CD14-positive monocyte (primary cell): ENCODE measurements around the gene PIEZO2. TPM values are rescaled to one million over a fixed set of nuclear protein-coding genes. Genes with fewer than 3 reads are reported as not detected.

ENCODE experiments used
- DNase-seq, 3 donors: peaks; one replicate each; pipeline ENCODE4 v3.0.0-alpha.2; 2011 to 2022
- H2AFZ ChIP-seq: 2 replicates; pipeline ENCODE4 v1.6.0; 2012; ENCODE audit warnings: mild to moderate bottlenecking, low read depth, low read length, inconsistent platforms; ENCODE audit not compliant: insufficient read depth, poor library complexity, severe bottlenecking
- H3K27ac ChIP-seq, 2 donors: 1 replicate in 1 of 2; 2 replicates in 1 of 2; pipeline ENCODE4 v1.5.1; 2012 to 2013; ENCODE audit warnings: low read length in 2 of 2, control low read depth in 1 of 2, inconsistent platforms in 1 of 2, low read depth in 1 of 2, mild to moderate bottlenecking in 1 of 2
- H3K27me3 ChIP-seq, 2 donors: one replicate each; pipeline versions ENCODE4 v1.6.0 to v1.6.1; 2011 to 2013; ENCODE audit warnings: low read length in 2 of 2; ENCODE audit not compliant: control insufficient read depth in 2 of 2, insufficient read depth in 2 of 2
- H3K36me3 ChIP-seq, 2 donors: replicated peaks in 1 of 2; 1 replicate in 1 of 2; 2 replicates in 1 of 2; pipeline versions ENCODE4 v1.5.1 to v1.6.1; 2012 to 2013; ENCODE audit warnings: low read length in 2 of 2, control low read depth in 1 of 2, inconsistent platforms in 1 of 2, mild to moderate bottlenecking in 1 of 2; ENCODE audit not compliant: insufficient read depth in 2 of 2, control insufficient read depth in 1 of 2
- H3K4me1 ChIP-seq, 2 donors: 1 replicate in 1 of 2; 2 replicates in 1 of 2; pipeline versions ENCODE4 v1.5.1 to v1.6.1; 2012 to 2013; ENCODE audit warnings: low read length in 2 of 2, control low read depth in 1 of 2, inconsistent platforms in 1 of 2, mild to moderate bottlenecking in 1 of 2, moderate library complexity in 1 of 2; ENCODE audit not compliant: insufficient read depth in 2 of 2, control insufficient read depth in 1 of 2
- H3K4me2 ChIP-seq: replicated peaks from 2 replicates; pipeline ENCODE3; 2012; ENCODE audit warnings: low read length, moderate library complexity, mild to moderate bottlenecking; ENCODE audit not compliant: poor library complexity, severe bottlenecking; ENCODE audit errors: extremely low read depth
- H3K4me3 ChIP-seq, 3 experiments: fragments of 200-600 bp in 1 of 3; sonication (generic) in 1 of 3; replicated peaks in 1 of 3; 1 replicate in 2 of 3; 2 replicates in 1 of 3; pipeline ENCODE4 v1.5.1; 2011 to 2013; ENCODE audit warnings: low read length in 3 of 3, mild to moderate bottlenecking in 3 of 3, control low read depth in 2 of 3, low read depth in 2 of 3, inconsistent platforms in 1 of 3, moderate library complexity in 1 of 3
- H3K79me2 ChIP-seq: 2 replicates; pipeline ENCODE4 v1.6.0; 2012; ENCODE audit warnings: mild to moderate bottlenecking, control low read depth, inconsistent platforms, low read length, moderate library complexity; ENCODE audit not compliant: insufficient read depth
- H3K9ac ChIP-seq: 2 replicates; pipeline ENCODE4 v1.6.0; 2017; ENCODE audit warnings: low read length, mild to moderate bottlenecking; ENCODE audit not compliant: insufficient read depth, poor library complexity, severe bottlenecking
- H3K9me3 ChIP-seq, 2 donors: replicated peaks in 1 of 2; 1 replicate in 1 of 2; 2 replicates in 1 of 2; pipeline versions ENCODE4 v1.5.1 to v1.6.1; 2012 to 2013; ENCODE audit warnings: low read length in 2 of 2, control low read depth in 1 of 2; ENCODE audit not compliant: control insufficient read depth in 1 of 2, insufficient read depth in 1 of 2
- H4K20me1 ChIP-seq: 2 replicates; pipeline ENCODE4 v1.6.0; 2012; ENCODE audit warnings: mild to moderate bottlenecking, low read length, control low read depth, moderate library complexity; ENCODE audit not compliant: insufficient read depth
- H3K27ac Mint-ChIP-seq, 7 donors: one replicate each; pipeline ENCODE4 v1.8.0; 2020; ENCODE audit warnings: mild to moderate bottlenecking in 7 of 7, mixed read lengths in 7 of 7, moderate library complexity in 6 of 7, inconsistent platforms in 2 of 7
- H3K27me3 Mint-ChIP-seq, 3 donors: one replicate each; pipeline ENCODE4 v1.8.0; 2021 to 2022; ENCODE audit warnings: low read depth in 3 of 3, mild to moderate bottlenecking in 3 of 3, mixed read lengths in 3 of 3, moderate library complexity in 3 of 3, inconsistent platforms in 1 of 3
- H3K36me3 Mint-ChIP-seq, 2 donors: one replicate each; pipeline ENCODE4 v1.8.0; 2020; ENCODE audit warnings: mixed read lengths in 2 of 2, inconsistent platforms in 1 of 2, mild to moderate bottlenecking in 1 of 2
- H3K4me1 Mint-ChIP-seq: one replicate; pipeline ENCODE4 v1.8.0; 2020; ENCODE audit warnings: mild to moderate bottlenecking, mixed read lengths
- H3K4me3 Mint-ChIP-seq, 2 donors: one replicate each; pipeline ENCODE4 v1.8.0; 2020; ENCODE audit warnings: mild to moderate bottlenecking in 2 of 2, mixed read lengths in 2 of 2, moderate library complexity in 1 of 2
- H3K9me3 Mint-ChIP-seq, 7 donors: one replicate each; pipeline ENCODE4 v1.8.0; 2020 to 2022; ENCODE audit warnings: mixed read lengths in 7 of 7, mild to moderate bottlenecking in 6 of 7, moderate library complexity in 6 of 7, inconsistent platforms in 2 of 7
- WGBS: methylation state at CpG from one replicate; pipeline ENCODE4 v1.1.5; 2013; ENCODE audit warnings: missing lambda C conversion rate; ENCODE audit not compliant: insufficient coverage; 5-methylcytosine and 5-hydroxymethylcytosine counted together
- intact Hi-C, 2 donors: fragments of 100-400 bp; cut with micrococcal nuclease; formaldehyde crosslinking; loops; one replicate each; pipeline versions ENCODE4 v1.15.0 to v1.15.1; 2023
- polyA plus RNA-seq, 3 donors: library from polyadenylated mRNA; depleted of rRNA in 1 of 3; unstranded in 2 of 3; stranded (reverse) in 1 of 3; fragments of 300-500 nt in 2 of 3; fragments of >200 nt in 1 of 3; fragmentation: Illumina TruSeq in 2 of 3; gene quantifications; 1 replicate in 2 of 3; 2 replicates in 1 of 3; pipeline ENCODE4 v1.2.3, GENCODE V29; 2012 to 2021
- TF ChIP-seq, protein P1 (sequence below): fragments of 200-600 bp; IDR thresholded peaks from one replicate; pipeline ENCODE4 v1.8.0; 2022; ENCODE audit warnings: antibody characterized with exemption, mild to moderate bottlenecking

PIEZO2 gene
- polyA plus RNA-seq, 3 donors: not detected

DNA sequence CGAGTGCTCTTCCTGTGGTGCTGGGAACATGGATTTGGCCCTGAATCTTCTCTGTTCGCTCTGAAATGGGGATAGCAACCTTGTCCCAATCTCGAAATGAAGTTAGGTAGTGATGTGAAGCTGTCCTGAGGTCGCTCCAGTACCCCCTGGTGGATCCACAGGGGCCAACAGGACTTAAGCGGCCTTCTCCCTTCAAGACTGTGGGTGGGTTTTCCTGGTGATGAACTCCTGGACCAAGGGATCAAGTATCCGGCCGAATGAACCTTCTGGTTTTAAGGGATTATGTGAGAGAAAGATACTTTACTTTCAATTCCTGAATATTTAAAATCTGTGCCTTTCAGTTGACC lies 467.0 kb downstream of the PIEZO2 start:
- intact Hi-C loops: no loop called here
- no peaks in the 10 kb centered on the region for H3K79me2 ChIP-seq

DNA sequence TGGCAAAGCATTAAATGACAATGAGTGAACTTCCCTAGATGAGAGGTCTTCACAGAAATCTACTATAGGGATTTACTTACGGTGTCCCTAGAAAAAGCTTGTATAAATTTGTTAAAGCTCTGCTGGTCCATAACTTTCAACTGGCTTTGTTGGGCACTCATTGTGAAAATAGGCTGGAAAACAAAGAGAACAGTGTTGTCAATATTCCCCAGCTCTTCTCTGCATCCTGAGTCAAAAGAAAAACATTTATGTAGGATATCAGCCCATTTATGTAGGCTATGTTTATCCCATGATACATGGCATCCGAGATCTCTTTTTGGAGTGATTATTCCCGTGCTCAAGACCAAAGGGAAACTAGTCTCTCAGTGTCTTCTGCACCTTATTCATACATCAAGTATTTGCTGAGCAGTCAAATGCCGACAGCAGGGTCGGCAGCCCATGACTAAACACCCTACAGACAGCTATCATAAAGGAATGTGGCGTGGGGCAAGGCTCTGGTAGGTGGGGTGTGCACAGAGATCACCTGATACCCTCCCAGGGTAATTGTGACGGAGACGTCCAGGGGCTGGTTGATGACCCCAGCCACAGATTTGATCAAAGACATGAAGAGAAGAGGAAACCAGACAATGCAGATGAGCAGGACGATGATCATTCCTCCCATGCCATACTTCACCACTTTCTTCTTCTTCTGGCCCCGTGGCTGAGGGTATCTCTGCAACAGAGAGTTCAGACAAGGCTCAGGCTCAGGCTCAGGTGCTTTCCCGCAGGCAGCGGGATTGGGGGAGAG lies 467.6 kb downstream of the PIEZO2 start:
- Histone ChIP-seq H3K4me2 (no peak overlapping the region), H2AFZ (no peak overlapping the region), H3K27me3 (no peaks in the 10 kb centered on the region), H3K27ac (no peak overlapping the region), H3K9me3 (no peaks in the 10 kb centered on the region), H3K9ac (no peak overlapping the region), H3K4me1 (no peaks in the 10 kb centered on the region), H3K79me2 (no peaks in the 10 kb centered on the region), H4K20me1 (no peaks in the 10 kb centered on the region), H3K36me3 (no peaks in the 10 kb centered on the region), H3K4me3 (no peak overlapping the region)
- intact Hi-C loops: no loop called here
- TF ChIP-seq, protein P1, sequence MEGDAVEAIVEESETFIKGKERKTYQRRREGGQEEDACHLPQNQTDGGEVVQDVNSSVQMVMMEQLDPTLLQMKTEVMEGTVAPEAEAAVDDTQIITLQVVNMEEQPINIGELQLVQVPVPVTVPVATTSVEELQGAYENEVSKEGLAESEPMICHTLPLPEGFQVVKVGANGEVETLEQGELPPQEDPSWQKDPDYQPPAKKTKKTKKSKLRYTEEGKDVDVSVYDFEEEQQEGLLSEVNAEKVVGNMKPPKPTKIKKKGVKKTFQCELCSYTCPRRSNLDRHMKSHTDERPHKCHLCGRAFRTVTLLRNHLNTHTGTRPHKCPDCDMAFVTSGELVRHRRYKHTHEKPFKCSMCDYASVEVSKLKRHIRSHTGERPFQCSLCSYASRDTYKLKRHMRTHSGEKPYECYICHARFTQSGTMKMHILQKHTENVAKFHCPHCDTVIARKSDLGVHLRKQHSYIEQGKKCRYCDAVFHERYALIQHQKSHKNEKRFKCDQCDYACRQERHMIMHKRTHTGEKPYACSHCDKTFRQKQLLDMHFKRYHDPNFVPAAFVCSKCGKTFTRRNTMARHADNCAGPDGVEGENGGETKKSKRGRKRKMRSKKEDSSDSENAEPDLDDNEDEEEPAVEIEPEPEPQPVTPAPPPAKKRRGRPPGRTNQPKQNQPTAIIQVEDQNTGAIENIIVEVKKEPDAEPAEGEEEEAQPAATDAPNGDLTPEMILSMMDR: no peak
- H3K4me3 Mint-ChIP-seq: no peak overlapping the region
- DNase-seq: no peak
- H3K4me1 Mint-ChIP-seq: no peaks in the 10 kb centered on the region
- H3K27me3 Mint-ChIP-seq: peaks cover 0 to 3% (median 1%) of the 10 kb centered on the region in 3 donors
- H3K36me3 Mint-ChIP-seq: no peaks in the 10 kb centered on the region
- peaks cover 0 to 3% (median 1%) of the 10 kb centered on the region in 7 donors for H3K9me3 Mint-ChIP-seq
- 100% methylated on average over 5 of the region's 12 CpGs for WGBS
- H3K27ac Mint-ChIP-seq: no peak overlapping the region

More for the DNA sequence above, 467.0 kb downstream of the PIEZO2 start:
- H3K4me3 Mint-ChIP-seq: no peak overlapping the region
- Histone ChIP-seq H2AFZ (no peak overlapping the region), H3K9ac (no peak overlapping the region), H3K36me3 (no peaks in the 10 kb centered on the region), H3K9me3 (no peaks in the 10 kb centered on the region), H3K4me2 (no peak overlapping the region), H3K27ac (no peak overlapping the region), H3K4me1 (no peaks in the 10 kb centered on the region), H4K20me1 (no peaks in the 10 kb centered on the region), H3K27me3 (no peaks in the 10 kb centered on the region), H3K4me3 (no peak overlapping the region)
- H3K9me3 Mint-ChIP-seq: peaks cover 0 to 3% (median 1%) of the 10 kb centered on the region in 7 donors
- TF ChIP-seq, protein P1: no peak
- H3K36me3 Mint-ChIP-seq: no peaks in the 10 kb centered on the region
- 93% methylated on average over 4 of the region's 7 CpGs for WGBS
- no peaks in the 10 kb centered on the region for H3K4me1 Mint-ChIP-seq
- DNase-seq: no peak
- peaks cover 0 to 3% (median 1%) of the 10 kb centered on the region in 3 donors for H3K27me3 Mint-ChIP-seq
- H3K27ac Mint-ChIP-seq: no peak overlapping the region
